HG03457 (cell line): ENCODE data around the gene PRKCQ.
A peak's percentile ranks its signal among the peaks of the same experiment; 100 is the strongest.
"Not testable (repeated sequence)": the region's sequence is repeated elsewhere in the genome, so short reads cannot be mapped to it uniquely, and the experiment has no call there.

ENCODE experiments used
- ATAC-seq: cut with Tn5 transposase; IDR thresholded peaks from one replicate; pipeline ENCODE4 v1.9.1; 2021; ENCODE audit warnings: moderate number of reproducible peaks; ENCODE audit not compliant: unreplicated experiment

Gene PRKCQ

DNA sequence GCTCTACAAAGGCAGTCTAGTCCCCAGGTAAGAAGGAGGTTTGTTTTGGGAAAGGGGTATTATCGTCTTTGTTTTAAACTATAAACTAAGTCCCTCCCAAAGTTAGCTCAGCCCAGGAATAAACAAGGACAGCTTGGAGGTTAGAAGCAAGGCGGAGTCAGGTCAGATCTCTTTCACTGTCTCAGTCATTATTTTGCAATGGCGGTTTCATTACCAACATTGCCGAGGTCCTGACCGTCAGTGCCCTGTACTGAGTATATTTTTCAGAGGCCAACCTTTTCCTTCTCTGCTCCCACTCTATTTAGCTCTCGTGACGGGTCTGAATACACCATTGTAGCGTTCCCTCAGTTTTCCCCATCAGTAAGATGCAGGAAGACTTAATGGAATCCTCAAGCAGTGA, 184.5 kb downstream of the PRKCQ start:
- no peak for ATAC-seq

DNA sequence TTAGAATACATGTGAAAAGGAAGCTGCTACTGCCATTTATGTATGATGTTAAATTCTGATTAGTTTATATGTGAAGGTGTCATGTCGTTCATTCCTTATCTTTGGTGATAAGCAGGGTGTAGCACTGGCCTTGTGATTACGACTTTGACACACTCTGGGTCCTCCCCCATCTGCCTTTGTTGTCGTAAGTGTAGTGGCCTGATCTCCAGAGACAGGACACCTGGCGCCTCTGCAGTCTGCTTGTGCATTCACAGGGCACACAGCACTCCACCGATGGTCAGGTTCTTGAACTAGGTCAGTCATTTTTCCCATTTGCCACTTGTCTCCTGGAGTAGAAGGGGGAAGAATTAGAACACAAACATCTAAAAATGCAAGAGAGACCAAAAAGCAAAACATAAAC, 186.0 kb downstream of the PRKCQ start:
- ATAC-seq = no peak

DNA sequence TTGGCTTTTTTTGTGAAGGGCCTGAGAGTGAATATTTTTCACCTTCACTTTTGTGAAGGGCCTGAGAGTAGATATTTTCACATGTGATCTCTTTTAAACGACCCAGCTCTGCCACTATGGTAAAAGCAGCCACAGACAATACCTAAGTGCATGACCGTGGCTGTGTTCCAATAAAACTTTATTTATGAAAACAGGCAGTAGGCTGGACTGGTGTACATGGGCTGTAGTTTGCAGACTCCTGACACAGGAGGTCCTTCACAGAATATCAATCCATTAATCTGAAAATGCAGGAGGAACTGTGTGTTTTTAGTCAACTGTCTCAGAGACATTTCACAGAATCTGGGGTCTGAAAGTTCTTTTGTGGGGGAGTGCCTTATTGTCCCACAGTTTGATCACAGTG, 186.9 kb downstream of the PRKCQ start:
- no peak for ATAC-seq

DNA sequence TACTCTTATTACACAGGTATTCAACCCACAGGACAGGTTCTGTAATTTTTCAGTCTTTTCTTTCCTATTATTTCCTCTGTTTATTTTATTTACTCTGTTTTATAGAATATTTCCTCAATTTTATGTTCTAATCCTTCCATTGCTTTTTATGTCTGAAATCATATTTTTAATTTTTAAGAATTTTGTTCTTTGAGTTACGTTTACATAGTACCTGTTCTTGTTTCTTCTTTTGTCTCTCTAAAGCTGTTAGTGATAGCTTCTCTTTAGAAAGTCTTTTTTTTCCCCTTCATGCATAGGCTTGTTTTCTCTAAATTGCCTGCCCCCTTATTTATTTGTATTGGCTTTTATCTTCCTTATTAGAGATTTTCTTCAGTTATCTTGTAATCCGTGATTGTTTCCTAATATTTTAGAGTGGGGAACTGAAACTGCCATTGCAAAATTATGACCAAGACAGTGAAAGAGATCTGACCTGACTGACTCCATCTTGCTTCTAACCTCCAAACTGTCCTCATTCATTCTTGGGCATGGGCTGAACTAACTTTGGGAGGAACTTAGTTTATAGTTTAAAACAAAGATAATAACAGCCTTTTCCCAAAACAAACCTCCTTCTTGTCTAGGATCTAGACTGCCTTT, 189.7 kb downstream of the PRKCQ start:
- no peak for ATAC-seq

DNA sequence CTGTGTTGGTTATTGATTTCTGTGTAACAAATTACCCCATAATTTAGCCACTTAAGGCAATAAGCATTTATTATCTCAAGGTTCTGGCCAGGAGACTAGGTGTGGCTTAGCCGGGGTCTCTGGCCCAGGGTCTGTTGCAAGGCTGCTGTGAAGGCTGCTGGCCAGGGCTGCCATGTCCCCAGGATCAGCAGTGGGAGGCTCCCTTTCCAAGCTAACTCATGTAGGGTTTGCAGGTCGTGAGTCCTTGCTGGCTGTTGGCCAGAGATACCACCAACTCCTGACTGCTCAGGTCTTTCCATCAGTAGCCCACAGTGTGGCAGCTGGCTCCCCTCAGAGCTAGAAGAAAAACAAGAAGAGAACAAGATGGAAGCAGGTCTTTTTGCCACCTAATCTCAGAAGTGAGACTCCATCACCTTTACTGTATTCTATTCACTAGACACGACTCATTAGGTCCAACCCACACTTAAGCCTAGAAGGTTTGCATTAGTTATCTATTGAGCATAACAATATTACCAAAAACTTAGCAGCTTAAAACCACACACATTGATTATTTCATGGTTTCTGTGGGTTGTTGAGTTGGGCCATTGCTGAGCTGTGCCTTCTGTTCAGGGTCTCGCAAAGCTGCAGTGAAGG, 191.7 kb downstream of the PRKCQ start:
- no peak for ATAC-seq

DNA sequence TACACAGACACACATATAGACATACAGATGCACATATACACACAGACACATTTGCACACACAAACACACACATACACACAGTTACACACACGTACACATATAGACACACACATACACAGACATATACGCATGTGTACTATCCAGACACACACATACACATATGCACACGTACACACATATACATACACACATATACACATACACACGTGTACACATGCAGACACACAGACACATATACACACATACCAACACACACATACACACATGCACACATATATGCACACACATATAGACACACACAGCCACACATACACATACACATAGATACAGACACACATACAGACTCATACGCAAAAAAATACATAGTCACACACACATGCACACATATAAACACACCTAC, 193.1 kb downstream of the PRKCQ start:
- ATAC-seq = no peak

DNA sequence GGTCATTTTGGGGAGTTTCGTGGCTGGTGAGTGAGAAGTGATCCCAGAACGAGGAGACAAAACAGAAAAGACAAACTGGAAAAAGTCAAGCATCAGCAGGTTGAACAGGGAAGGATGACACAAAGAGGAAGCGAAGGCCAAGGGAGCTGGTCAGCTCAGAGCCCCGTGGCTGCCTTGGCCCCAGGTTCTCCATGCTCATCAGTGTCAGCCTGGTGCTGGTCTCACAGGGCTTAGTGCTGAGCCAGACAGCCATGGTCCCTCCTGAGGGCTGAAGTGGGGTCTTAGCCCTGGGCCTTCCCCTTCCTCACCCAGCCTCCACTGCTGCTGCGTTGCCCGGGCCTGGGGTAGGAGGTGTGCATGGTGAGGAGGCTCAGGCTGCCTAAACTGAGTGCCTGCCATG, 193.7 kb downstream of the PRKCQ start:
- ATAC-seq = no peak

DNA sequence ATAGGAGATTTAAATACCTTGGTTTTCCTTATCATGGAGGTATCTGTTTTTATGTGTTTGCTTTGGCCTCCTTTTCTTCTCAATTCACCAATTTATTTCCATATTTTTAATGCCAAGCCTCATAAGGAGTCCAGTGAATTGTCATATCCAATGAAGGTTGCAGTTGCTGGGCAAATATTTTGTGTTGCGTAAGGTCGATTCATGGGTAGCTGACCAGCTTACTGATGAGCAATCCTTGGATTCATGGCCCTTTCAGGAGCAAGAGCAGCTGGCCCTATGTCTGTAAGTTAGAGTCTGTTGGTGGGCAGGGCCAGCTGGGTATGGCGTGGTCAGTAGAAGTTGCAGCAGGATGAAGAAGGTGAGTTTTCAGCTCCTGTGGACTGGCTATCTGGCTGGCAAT, 194.4 kb downstream of the PRKCQ start:
- no peak for ATAC-seq

DNA sequence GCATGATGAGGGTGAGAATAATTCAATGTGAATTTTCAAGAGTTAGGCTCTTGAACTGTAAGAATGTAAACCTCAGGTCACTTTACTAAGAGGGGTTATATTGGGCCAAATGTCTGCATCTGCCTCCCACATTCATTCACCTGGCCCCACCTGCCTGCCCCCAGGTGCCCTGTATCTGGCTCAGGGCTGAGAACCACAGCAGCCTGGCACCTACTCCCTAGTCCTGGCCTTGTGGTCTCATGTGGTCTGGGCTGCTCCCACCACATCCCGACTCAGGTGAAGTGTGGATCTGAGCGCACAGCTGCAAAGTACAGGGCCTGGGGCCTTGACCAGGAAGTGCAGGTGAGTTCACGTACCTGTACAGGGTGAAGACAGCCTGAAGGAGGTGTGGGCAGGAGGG, 195.2 kb downstream of the PRKCQ start:
- no peak for ATAC-seq

DNA sequence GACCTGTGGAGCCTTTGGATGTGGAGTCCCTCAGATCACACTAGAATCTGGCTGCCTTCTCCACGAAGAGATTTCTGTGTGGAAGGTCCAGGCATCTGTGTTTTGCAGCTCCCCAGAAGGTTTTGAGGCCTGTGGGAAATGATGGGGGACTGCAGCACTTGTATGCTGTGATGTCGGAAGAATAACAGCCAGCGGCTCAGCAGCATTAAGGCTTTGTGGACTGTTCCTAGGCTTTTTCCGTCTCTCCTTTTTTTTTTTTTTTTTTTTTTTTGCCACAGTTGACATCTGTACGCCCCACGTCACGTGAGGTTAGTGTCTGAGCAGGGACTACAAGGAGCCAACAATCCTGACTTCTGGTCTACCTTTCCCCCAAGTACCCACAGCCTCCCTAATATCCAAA, 196.0 kb downstream of the PRKCQ start:
- ATAC-seq = no peak

DNA sequence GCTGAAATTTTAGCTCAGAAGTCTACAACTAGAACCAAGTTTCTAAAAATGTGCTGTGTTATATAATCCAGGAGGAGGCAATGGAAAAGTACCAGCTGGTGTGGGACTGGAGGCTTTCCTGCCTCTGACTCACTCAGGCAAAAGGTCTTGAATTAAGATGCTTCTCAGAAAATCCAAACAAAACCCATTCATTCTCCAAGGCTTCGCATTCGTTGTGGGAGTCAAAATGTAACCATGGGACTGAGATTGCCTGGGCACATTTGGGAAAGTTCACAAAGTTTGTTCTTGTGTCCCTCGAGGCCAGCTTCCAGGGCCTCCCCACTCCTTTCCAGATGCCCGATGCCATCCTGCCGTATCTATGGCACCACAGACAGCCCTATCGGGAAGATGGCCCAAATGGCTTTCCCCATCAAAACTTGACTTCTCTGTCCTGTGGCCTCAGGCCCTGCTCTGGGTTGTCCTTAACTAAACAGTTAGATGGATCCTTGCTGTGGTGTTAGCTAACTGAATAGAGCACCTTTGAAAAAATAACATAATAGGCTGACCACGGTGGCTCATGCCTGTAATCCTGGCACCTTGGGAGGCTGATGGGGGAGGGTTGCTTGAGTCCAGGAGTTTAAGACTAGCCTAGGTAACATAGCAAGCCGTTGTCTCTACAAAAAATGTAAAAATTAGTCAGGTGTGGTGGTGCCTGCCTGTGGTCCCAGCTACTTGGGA, 196.8 kb downstream of the PRKCQ start:
- no peak for ATAC-seq

DNA sequence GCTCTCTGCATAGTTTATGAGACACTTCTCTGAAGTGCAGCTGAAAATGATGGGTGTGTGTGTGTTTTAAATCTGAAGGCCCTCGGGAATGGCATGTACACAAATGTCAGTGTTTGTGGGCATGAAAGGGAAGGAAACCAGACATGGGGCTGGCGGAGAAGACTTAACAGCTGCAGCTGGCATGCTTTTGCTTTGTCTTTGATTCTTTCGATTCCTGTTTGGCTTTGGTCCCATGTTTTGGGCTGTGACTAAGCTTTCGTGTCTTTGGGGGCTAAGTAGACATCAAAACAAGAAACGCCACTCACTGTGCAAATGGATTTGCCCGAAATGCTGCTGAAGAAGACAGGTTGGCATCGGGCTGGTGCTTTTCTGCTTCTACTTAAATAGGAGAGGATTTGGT, 198.0 kb downstream of the PRKCQ start:
- peak; percentile 72 for ATAC-seq

DNA sequence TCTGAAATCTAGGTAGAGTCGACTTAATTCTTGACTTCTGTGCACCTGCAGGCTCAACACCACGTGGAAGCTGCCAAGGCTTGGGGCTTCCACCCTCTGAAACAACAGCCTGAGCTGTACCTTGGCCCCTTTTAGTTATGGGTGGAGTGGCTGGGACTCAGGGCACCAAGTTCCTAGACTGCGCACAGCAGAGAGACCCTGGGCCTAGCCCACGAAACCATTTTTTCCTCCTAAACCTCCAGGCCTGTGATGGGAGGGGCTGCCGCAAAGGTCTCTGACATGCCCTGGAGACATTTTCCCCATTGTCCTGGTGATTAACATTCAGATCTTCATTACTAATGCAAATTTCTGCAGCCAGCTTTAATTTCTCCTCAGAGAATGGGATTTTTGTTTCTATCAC, 199.6 kb downstream of the PRKCQ start:
- ATAC-seq = not testable (repeated sequence)

DNA sequence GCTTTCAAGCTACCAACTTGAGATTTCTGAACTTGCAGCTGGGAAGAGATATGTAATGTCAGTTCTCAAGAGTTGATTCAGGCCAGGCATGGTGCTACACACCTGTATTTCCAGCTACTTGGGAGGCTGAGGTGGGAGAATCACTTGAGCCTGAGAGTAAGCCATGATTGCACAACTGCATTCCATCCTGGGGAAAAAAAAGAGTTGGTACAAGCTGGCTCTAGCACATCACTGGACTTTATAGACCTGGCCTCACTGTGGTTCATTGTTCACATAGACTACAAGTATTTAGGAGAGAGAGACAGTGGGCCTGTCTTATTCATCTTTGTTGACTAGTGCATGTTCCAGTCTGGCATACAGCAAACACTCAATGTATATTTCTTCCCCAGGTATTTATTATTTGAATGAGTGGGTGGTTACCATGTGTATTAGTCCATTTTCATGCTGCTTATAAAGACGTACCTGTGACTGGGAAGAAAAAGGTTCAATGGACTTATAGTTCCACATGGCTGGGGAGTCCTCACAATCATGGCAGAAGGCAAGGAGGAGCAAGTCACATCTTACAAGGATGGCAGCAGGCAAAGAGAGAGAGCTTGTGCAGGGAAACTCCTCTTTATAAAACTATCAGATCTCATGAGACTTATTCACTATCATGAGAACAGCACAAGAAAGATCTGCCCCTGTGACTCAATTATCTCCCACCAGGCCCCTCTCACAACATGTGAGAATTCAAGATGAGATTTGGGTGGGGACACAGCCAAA, 200.9 kb downstream of the PRKCQ start:
- ATAC-seq = no peak
